Epidermal melanocyte (primary cell): ENCODE data around the gene RGL4.
"Not testable (repeated sequence)": the region's sequence is repeated elsewhere in the genome, so short reads cannot be mapped to it uniquely, and the experiment has no call there.

Experiments
- DNase-seq: peaks from one replicate; pipeline ENCODE4 v3.0.0; 2011; ENCODE audit warnings: low spot score; ENCODE audit not compliant: insufficient read length

The RGL4 gene

DNA sequence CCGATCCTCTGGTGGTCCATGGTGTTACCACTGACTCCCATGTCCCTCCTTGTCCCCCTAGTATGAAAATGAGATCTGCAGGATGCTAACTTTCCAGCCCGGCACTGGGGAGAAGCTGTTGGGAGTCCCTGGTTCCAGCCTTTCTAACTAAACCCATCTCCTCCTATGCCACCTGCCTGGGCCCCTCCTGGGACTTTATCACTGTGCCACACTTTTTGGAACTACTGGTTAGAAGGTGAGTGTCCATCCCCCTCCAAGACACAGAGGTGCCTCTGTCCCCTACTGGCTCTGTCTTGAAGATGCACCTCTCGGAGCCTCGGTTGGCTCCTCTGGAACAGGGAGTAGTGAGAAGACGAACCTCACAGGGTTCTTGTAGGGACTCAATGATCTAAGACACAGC is at the start of gene RGL4:
Gene RGL4, plus strand, starts transcription at position 301 of the 400 bp plus-strand sequence. CDS start 1,018 bp downstream, outside the sequence.
- DNase-seq = no peak

DNA sequence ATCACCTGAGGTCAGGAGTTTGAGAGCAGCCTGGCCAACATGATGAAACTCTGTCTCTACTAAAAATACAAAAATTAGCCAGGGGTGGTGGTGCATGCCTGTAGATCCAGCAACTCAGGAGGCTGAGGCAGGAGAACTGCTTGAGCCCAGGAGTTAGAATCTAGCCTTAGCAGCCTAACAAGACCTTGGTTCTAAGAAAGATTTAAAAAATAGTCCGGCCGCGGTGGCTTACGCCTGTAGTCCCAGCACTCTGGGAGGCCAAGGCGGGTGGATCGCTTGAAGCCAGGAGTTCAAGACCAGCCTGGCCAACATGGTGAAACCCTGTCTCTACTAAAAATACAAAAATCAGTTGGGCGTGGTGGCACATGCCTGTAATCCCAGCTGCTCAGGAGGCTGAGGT is 44.3 kb upstream of the RGL4 start:
- DNase-seq = not testable (repeated sequence)

DNA sequence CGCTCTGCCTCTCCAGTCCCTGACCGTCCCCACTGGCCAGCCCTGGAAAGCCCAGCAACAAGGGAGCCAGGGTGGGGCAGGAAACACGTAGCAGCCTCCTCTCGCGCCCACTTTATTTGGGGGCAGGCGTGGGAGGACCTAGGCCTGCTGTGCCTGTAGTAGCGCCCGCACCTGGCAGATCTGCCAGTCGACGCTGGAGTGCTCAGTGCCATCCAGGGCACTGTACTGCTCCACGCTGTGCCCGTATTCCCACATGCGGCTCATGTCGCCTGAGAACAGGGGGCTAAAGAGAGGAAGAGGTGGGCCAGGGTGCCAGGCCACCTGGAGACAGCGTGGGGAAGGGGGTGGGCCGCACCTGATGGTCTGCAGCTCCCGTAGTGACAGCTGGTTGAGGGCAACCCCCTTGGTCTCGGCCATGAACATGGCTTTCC is 41.7 kb upstream of the RGL4 start:
- DNase-seq = no peak

DNA sequence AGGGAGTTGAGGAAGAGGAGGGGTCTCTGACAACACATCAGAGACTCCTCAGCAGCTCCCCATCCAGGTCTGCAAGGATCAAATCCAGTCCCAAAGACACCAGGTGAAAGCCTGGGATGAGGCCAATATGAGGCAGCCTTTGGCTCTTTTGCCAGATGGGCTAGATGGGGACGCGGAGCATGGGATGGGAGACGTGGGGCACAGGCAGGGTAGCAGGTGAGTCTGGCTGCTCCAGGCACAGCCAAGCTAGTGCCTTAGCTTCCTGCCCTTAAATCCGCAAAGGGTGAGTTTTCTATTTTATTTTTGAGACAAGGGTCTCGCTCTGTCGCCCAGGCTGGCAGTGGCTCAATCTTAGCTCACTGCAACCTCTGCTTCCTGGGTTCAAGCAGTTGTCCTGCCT is 39.1 kb upstream of the RGL4 start:
- DNase-seq = no peak

GRCh38 chr22:23652286-23652685 is 38.5 kb upstream of the RGL4 start:
- DNase-seq = no peak

GRCh38 chr22:23652711-23653110 is 38.1 kb upstream of the RGL4 start:
- no peak for DNase-seq

- no peak for DNase-seq
These were observed 34.8 kb upstream of the RGL4 start for GRCh38 chr22:23655891-23656475.

- no peak for DNase-seq
These were observed 33.1 kb upstream of the RGL4 start for GRCh38 chr22:23657727-23658126.

GRCh38 chr22:23660381-23660780 is 30.4 kb upstream of the RGL4 start:
- not testable (repeated sequence) for DNase-seq

DNA sequence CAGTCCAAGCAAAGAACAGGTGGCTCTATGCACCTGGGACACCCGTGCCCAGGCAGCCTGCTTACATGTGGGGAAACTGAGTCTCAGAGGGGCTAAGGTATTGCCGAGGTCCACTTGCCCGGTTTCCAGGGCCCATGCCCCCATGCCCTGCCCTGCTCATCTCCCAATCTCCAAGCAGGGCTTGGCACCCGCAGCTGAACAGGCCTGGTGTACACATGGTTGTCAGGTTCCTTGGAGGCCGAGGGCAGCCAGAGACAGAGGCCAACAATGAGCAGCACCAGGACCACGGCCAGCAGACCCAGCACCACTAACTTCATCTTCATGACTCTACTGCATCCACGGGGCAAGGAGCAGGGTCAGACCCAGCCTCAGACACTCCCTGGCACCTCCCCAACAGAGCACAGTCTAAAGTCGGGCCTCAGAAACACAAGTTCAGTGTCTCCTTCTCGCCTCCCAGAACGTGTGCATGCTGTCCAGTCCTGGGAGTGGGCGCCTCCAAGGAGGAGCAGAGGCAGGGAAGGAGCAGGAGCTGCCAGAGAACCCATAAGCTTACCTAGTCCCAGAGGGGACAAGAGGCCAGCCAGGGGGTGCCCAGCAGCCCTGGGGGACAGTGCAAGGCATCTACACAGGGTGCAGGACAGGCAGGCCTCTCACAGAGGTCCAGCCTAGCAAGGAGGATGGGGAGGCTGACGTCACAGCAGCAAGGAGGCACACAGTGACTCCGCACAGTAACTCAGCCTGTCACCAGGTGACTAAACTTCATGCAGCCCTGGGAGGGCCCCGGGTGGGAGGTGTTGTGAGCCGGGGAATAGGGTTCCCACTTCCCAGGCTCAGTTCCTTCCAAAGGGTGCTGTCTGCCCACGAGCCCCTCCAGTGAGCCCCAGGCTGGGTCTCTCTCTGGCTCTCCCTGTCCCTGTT is 20.2 kb upstream of the RGL4 start:
- no peak for DNase-seq

- DNase-seq = not testable (repeated sequence)
These were observed 19.4 kb upstream of the RGL4 start for GRCh38 chr22:23671387-23671786.

DNA sequence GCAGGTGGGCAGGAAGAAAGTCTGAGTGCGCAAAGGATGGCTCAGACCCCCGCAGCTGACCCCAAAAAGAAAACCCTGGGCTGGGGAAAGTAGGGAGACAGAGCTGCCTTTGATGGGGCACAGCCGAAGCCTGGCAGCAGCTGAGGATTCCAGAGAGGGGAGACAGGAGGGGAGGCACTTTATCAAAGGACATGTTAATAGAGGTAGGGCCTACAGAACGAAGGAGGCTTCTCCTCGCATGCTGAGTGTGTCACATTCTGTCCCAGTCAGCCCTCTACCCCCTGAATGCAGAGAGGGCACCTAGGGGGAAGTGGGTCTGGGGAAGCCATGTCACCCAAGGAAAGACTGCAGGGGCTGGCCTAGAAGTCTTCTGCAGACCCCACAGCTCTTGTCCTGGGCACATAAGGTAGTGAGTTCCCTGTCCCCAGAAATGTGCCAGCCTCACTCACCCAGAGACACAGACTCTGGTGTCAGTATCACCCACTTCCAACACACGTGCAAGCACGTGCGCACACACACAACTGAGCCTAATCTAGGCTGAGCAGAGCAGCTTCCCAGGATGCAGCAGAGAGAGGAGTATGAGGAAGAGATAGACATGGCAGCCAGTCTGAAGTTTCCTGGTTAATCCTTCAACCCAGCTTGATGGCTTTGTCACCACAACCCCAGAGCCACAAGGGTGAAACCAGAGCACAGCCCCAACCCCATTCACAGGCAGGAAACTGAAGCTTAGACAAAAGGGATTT is 18.3 kb upstream of the RGL4 start:
- not testable (repeated sequence) for DNase-seq

DNA sequence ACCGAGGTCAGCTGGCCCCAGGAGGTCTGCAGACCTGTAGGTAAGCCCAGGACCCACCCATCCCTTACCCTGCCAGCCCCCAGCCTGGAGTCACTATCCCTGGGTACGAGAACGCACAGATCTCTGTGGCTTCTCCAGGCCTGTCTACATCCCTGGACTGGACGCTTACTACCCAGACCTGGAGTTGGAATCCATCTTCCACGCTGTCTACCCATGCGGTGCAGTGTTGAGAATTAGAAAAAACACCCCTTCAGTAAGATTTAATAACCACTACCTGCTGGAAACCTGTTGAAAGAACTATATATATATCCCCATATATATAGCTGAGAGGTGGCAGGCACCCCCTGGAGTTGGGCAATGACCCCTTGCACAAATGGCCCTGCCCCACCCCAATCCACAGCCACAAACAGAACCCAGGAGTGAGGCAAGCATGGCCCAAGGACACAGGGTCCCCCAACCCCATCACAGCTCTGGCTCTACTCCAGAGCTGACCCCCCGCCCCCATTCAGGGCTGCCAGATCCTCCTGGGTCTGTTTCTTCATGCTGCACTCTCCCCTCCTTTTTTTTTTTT is 17.7 kb upstream of the RGL4 start:
- no peak for DNase-seq

DNA sequence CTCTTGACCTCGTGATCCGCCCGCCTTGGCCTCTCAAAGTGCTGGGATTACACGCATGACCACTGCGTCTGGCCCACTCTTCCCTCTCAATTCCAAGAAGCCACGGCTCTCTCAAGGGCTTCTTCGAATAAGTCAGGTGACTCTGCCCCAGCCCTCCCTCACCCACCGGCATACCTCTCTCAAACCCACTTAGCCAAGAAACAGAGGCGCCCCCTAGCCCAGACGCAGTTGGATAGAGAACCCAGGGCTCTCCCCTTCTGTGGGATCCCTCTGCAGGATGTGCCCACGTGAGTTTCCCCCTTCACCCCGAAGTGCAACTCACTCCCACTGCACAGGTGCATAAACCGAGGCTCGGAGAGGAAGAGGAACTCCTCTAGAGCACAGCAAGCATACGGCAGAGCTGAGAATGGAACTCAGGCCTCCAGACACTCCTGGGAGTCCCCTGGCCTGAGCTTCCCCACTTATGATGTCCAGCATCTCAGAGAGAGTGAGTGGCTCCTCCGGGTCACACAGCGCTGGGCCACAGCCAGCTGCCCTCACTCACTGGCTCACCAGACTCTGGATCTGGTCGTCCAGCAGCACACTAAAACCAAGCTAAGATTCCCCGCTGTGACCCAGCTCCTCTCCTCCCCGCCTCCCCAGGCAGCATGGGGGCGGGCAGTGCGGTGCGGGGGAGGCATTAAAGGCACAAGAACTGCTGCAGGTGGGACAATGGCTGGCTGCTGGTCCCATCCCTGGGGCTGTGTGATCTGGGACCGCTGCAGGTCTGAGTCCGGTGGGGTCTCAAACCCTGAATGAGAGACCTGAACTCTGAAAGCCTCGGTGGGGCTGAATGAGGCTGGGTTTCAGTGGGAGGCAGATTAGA is 16.8 kb upstream of the RGL4 start:
- DNase-seq = no peak

GRCh38 chr22:23674886-23675501 is 15.8 kb upstream of the RGL4 start:
- DNase-seq = not testable (repeated sequence)

GRCh38 chr22:23675502-23676415 is 15.1 kb upstream of the RGL4 start:
- DNase-seq = no peak

GRCh38 chr22:23676841-23677700 is 13.7 kb upstream of the RGL4 start:
- not testable (repeated sequence) for DNase-seq

DNA sequence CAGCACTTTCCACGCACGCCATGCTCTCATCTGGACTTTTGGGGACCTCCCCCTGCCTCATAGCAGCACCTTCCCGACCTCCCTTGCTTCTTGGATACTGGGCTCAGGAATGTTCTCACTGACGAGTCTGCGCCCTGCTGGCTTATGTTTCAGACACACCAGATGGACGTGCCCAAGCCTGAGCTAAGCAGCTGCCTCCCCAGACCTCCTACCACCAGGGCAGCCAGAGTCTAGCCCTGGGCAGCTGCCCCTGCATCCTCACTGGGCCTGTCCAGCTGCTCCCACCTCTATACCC is 13.2 kb upstream of the RGL4 start:
- DNase-seq = no peak
